ENCODE measurements around the gene CRKL. TPM values are rescaled to one million over a fixed set of nuclear protein-coding genes. Genes with fewer than 3 reads are reported as not detected.
A peak's percentile ranks its signal among the peaks of the same experiment; 100 is the strongest.
"Not testable (repeated sequence)": the region's sequence is repeated elsewhere in the genome, so short reads cannot be mapped to it uniquely, and the experiment has no call there.

The CRKL gene
- total and polyA plus RNA-seq, 4 donors, result 55.2 to 88.0 (median 64.6) TPM

DNA sequence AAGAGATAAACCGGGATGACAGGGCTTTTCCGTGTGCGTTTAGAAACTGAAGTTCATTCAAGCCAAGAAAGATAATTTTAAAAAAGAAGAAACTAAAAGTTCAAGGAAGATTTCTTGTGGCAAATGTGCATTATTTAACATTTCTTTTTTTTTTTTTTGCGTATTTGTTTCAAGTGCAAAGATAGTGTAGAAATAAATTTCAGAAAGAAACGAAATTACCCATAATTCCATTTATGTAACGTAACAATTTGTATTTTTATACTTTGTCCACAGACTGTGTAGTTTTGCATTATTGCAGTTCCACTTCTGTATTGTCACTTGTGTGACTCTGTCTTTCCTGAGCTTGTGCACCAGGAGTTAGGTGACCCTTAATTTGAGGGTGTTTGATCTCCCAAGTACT is 34.4 kb upstream of the CRKL start:
- WGBS (ENCODE audit: insufficient coverage), result 86% methylated on average over 1 of the region's 6 CpGs
- Histone ChIP-seq H3K4me3 (ENCODE audit: low read depth, low read length) (no peak overlapping the region), H3K36me3 (ENCODE audit: control insufficient read depth, insufficient read depth, low read length) (peaks cover 68% of the 10 kb centered on the region), H3K4me1 (ENCODE audit: control insufficient read depth, insufficient read depth, low read length) (no peaks in the 10 kb centered on the region), H3K27ac (ENCODE audit: low read depth, low read length) (no peak overlapping the region), H3K27me3 (ENCODE audit: control insufficient read depth, insufficient read depth, low read length) (no peaks in the 10 kb centered on the region), H3K9me3 (ENCODE audit: control insufficient read depth, insufficient read depth, low read length) (no peaks in the 10 kb centered on the region)
- no peak for DNase-seq (ENCODE audit: low read depth in 4 of 6, low spot score in 6 of 6)

DNA sequence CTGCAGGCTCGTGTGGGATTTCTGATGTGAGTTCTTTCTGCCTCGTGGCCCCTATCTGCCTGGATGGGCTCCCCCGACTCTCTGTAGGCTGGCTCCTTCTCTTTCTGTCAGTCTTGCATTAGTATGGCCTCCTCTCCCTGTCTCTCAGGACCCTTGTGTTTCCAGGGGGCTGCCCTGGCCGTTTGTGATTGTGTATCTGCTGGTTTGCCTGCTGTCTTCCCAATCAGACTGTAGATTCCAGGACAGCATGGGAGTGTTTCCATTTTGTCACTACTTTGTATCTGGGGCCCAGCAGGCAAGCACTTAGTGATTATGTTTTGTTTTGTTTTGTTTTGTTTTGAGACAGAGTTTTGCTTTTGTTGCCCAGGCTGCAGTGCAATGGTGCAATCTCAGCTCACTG is 32.8 kb upstream of the CRKL start:
- Histone ChIP-seq H3K27ac (ENCODE audit: low read depth, low read length) (no peak overlapping the region), H3K4me1 (ENCODE audit: control insufficient read depth, insufficient read depth, low read length) (no peaks in the 10 kb centered on the region), H3K9me3 (ENCODE audit: control insufficient read depth, insufficient read depth, low read length) (no peaks in the 10 kb centered on the region), H3K36me3 (ENCODE audit: control insufficient read depth, insufficient read depth, low read length) (peaks cover 68% of the 10 kb centered on the region), H3K27me3 (ENCODE audit: control insufficient read depth, insufficient read depth, low read length) (no peaks in the 10 kb centered on the region), H3K4me3 (ENCODE audit: low read depth, low read length) (no peak overlapping the region)
- 92% methylated on average over 3 of the region's 4 CpGs for WGBS (ENCODE audit: insufficient coverage)
- no peak for DNase-seq (ENCODE audit: low read depth in 4 of 6, low spot score in 6 of 6)

DNA sequence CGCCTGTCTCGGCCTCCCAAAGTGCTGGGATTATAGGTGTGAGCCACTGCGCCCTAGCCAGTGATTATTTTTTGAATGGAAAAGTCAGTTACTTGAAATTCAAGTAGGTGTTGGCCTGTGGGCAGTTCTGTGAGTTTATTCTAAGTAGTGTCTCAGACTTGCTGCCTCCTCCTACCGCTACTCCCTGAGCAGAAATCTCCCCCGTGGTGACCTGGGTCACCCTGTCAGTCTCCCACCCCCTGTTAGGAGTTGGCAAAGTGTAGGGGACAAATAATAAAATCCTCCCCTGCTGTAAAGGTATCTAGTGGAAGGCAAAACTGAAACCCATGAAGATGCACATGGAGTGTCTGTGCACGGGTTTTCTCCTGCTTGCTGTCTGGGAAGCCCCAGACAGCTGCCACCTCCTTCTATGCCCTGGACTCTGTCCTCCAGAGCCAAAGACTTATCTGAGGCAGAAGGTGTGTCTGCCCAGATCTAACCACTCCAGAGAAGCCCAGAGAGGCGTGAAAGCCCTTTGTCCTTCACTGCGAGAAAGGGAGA is 32.1 kb upstream of the CRKL start:
- Histone ChIP-seq H3K27ac (ENCODE audit: low read depth, low read length) (no peak overlapping the region), H3K36me3 (ENCODE audit: control insufficient read depth, insufficient read depth, low read length) (peaks cover 71% of the 10 kb centered on the region), H3K27me3 (ENCODE audit: control insufficient read depth, insufficient read depth, low read length) (no peaks in the 10 kb centered on the region), H3K4me1 (ENCODE audit: control insufficient read depth, insufficient read depth, low read length) (no peaks in the 10 kb centered on the region), H3K9me3 (ENCODE audit: control insufficient read depth, insufficient read depth, low read length) (no peaks in the 10 kb centered on the region), H3K4me3 (ENCODE audit: low read depth, low read length) (no peak overlapping the region)
- no peak for DNase-seq (ENCODE audit: low read depth in 4 of 6, low spot score in 6 of 6)
- WGBS (ENCODE audit: insufficient coverage), result 75% methylated on average over 4 of the region's 8 CpGs

DNA sequence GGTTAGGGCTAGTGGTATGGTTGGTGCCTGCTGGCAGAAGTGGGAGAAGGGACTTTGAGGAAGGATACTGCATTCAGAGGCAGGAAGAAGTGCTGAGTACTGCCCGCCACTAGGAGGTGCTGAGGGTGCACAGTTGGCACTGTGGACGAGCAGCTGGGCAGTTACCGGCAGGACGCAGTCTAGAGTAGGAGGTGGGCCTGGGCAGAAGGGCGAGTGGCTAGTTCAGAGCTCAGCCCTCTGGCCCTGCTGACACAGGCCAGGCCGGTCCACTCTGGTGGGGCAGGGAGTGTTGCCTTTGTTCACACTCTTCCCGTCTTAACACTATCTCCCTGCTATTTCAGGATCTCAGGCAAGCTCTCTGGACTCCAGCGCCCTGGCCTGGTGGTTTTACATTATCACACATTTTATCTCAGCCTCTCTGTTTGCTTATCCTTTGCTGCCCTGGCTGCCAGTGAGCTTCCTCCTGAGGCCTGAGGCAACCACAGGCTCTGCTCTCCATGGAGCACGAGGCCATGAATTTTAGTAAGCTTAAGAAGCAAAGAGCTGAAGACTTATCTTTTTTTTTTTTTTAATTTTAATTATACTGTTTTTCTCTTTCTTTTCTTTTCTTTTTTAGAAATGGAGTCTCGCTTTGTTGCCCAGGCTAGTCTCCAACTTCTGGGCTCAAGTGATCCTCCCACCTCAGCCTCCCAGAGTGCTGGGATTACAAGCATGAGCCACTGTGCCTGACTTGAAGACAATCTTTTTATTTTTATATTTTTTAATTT is 31.5 kb upstream of the CRKL start:
- Histone ChIP-seq H3K4me1 (ENCODE audit: control insufficient read depth, insufficient read depth, low read length) (no peaks in the 10 kb centered on the region), H3K27me3 (ENCODE audit: control insufficient read depth, insufficient read depth, low read length) (no peaks in the 10 kb centered on the region), H3K9me3 (ENCODE audit: control insufficient read depth, insufficient read depth, low read length) (no peaks in the 10 kb centered on the region), H3K27ac (ENCODE audit: low read depth, low read length) (no peak overlapping the region), H3K36me3 (ENCODE audit: control insufficient read depth, insufficient read depth, low read length) (peaks cover 71% of the 10 kb centered on the region), H3K4me3 (ENCODE audit: low read depth, low read length) (no peak overlapping the region)
- peak in 4 of 6 donors; percentile 15 to 69 (median 36) for DNase-seq (ENCODE audit: low read depth in 4 of 6, low spot score in 6 of 6)
- WGBS (ENCODE audit: insufficient coverage), result 14% methylated on average over 4 of the region's 10 CpGs

DNA sequence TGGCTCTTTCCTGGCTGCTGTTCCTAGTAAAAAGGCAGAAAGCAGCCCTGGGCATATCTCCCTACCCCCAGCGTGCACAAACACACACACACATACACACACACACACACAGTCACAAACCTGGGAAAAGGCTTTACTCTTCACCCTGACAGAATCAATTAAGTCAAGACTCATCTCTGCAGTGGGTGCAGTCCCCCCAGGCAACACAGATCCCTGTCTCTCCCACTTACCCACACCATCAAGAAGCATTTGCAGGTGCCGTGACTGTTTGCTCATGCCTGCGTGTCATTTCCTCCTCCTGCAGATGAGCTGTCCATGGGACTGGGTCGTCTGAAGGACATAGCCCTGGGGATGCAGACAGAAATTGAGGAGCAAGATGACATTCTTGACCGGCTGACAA is 29.8 kb upstream of the CRKL start:
- Histone ChIP-seq H3K4me1 (ENCODE audit: control insufficient read depth, insufficient read depth, low read length) (no peaks in the 10 kb centered on the region), H3K4me3 (ENCODE audit: low read depth, low read length) (no peak overlapping the region), H3K36me3 (ENCODE audit: control insufficient read depth, insufficient read depth, low read length) (peaks cover 57% of the 10 kb centered on the region), H3K9me3 (ENCODE audit: control insufficient read depth, insufficient read depth, low read length) (no peaks in the 10 kb centered on the region), H3K27ac (ENCODE audit: low read depth, low read length) (no peak overlapping the region), H3K27me3 (ENCODE audit: control insufficient read depth, insufficient read depth, low read length) (no peaks in the 10 kb centered on the region)
- DNase-seq (ENCODE audit: low read depth in 4 of 6, low spot score in 6 of 6), result no peak
- WGBS (ENCODE audit: insufficient coverage), result 88% methylated on average over 5 of the region's 5 CpGs

DNA sequence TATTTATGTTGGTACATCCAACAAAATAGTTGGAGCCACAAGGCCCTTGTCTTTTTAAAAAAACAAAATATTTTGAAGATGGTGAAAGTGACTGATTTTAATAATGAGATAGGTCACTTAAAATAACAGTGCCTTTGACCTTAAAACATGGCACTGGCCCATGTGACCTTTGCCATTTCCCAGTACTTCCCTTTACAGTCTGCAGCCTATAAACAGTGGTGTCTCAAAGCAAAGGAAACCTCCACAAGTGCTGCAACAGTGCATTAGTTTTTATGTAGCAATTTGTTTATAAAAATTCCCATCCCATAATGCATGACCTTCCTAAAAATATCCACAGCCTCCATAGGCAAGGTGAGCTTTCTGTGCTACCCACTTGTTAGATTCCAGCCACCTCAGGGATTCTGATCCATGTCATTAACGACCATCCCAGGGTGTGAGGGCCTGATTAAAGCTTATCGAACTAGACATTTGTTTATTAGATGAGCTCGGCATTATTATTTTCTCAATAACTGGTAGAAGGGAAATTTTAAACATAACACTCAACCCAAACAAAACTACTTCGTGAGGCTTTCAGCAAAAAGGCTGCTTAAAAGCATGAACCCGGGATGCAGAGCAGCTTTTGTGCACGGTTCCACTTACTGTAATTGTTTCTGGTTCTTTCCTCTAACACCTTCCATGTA is 28.0 kb upstream of the CRKL start:
- H3K27ac ChIP-seq (ENCODE audit: low read depth, low read length), result no peak overlapping the region
- H3K9me3 ChIP-seq (ENCODE audit: control insufficient read depth, insufficient read depth, low read length), result no peaks in the 10 kb centered on the region
- WGBS (ENCODE audit: insufficient coverage), result 93% methylated on average over 3 of the region's 6 CpGs
- H3K36me3 ChIP-seq (ENCODE audit: control insufficient read depth, insufficient read depth, low read length), result peaks cover 44% of the 10 kb centered on the region
- no peaks in the 10 kb centered on the region for H3K27me3 ChIP-seq (ENCODE audit: control insufficient read depth, insufficient read depth, low read length)
- DNase-seq (ENCODE audit: low read depth in 4 of 6, low spot score in 6 of 6), result no peak
- H3K4me3 ChIP-seq (ENCODE audit: low read depth, low read length), result no peak overlapping the region
- no peaks in the 10 kb centered on the region for H3K4me1 ChIP-seq (ENCODE audit: control insufficient read depth, insufficient read depth, low read length)

DNA sequence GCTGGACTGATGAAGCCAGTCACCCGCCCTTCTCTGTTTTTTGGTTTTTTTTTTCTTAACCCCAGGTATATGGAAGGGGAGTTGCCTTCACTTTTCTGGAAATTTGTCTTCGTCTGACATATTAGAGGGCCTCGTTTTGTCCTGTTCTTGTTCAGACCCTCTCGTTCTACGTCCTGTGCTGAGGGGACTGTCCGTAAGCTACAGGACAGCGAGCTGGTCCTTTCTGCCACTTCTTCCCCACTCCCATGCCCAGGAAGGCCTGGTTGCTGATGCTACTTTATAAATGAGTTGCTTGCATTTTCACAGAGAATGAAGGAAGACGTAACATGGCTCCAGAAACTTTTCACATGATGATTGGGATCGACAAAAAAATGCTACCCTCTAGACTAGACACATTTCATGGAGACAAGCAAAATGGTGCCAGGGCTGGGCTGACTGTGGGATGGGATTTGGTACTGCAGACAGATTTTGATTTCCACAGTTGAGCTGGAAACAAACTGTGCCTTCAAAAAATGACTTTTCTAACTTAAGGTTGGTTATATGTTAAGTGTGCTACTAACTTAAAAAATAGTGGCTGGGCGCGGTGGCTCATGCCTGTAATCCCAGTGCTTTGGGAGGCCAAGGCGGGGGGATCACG is 27.2 kb upstream of the CRKL start:
- 83% methylated on average over 2 of the region's 13 CpGs for WGBS (ENCODE audit: insufficient coverage)
- no peaks in the 10 kb centered on the region for H3K4me1 ChIP-seq (ENCODE audit: control insufficient read depth, insufficient read depth, low read length)
- H3K27me3 ChIP-seq (ENCODE audit: control insufficient read depth, insufficient read depth, low read length), result no peaks in the 10 kb centered on the region
- peaks cover 35% of the 10 kb centered on the region for H3K36me3 ChIP-seq (ENCODE audit: control insufficient read depth, insufficient read depth, low read length)
- H3K9me3 ChIP-seq (ENCODE audit: control insufficient read depth, insufficient read depth, low read length), result no peaks in the 10 kb centered on the region
- no peak overlapping the region for H3K4me3 ChIP-seq (ENCODE audit: low read depth, low read length)
- peak in 1 of 6 donors; percentile 18 for DNase-seq (ENCODE audit: low read depth in 4 of 6, low spot score in 6 of 6)
- H3K27ac ChIP-seq (ENCODE audit: low read depth, low read length), result no peak overlapping the region

DNA sequence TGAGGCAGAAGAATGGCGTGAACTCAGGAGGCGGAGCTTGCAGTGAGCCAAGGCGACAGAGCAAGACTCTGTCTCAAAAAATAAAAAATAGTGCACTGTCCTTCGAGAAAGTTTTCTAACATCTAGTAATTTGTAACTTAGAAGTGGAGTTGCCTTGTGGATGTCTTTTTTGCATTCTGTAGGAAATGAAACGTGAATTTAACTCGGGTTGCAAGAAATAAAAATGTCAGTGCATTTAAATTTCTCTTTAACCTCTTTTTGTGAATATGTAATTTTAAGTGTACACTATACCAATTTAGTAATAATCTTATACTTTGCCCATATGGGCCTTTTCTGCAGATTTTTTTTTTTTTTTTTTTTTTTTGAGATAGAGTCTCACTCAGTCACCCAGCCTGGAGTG is 26.2 kb upstream of the CRKL start:
- 90% methylated on average over 3 of the region's 6 CpGs for WGBS (ENCODE audit: insufficient coverage)
- no peaks in the 10 kb centered on the region for H3K4me1 ChIP-seq (ENCODE audit: control insufficient read depth, insufficient read depth, low read length)
- DNase-seq (ENCODE audit: low read depth in 4 of 6, low spot score in 6 of 6), result no peak
- H3K27me3 ChIP-seq (ENCODE audit: control insufficient read depth, insufficient read depth, low read length), result no peaks in the 10 kb centered on the region
- H3K9me3 ChIP-seq (ENCODE audit: control insufficient read depth, insufficient read depth, low read length), result no peaks in the 10 kb centered on the region
- H3K27ac ChIP-seq (ENCODE audit: low read depth, low read length), result no peak overlapping the region
- peaks cover 26% of the 10 kb centered on the region for H3K36me3 ChIP-seq (ENCODE audit: control insufficient read depth, insufficient read depth, low read length)
- no peak overlapping the region for H3K4me3 ChIP-seq (ENCODE audit: low read depth, low read length)

DNA sequence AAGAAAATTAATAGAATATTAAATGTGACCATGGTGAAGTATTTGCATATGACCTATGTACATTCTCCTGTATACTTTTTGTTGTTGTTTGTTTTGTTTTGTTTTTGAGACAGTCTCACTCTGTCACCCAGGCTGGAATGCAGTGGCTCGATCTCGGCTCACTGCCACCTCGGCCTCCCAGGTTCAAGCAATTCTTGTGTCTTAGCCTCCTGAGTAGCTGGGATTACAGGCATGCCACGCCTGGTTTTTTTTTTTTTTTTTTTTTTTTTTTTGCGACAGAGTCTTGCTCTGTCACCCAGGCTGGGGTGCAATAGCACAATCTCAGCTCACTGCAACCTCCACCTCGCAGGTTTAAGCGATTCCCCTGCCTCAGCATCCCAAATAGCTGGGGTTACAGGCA is 19.5 kb upstream of the CRKL start:
- not testable (repeated sequence) for H3K27ac ChIP-seq (ENCODE audit: low read depth, low read length); H3K36me3 ChIP-seq (ENCODE audit: control insufficient read depth, insufficient read depth, low read length); H3K4me3 ChIP-seq (ENCODE audit: low read depth, low read length); H3K9me3 ChIP-seq (ENCODE audit: control insufficient read depth, insufficient read depth, low read length); H3K27me3 ChIP-seq (ENCODE audit: control insufficient read depth, insufficient read depth, low read length); DNase-seq (ENCODE audit: low read depth in 4 of 6, low spot score in 6 of 6); H3K4me1 ChIP-seq (ENCODE audit: control insufficient read depth, insufficient read depth, low read length)
- WGBS (ENCODE audit: insufficient coverage), result 100% methylated on average over 6 of the region's 7 CpGs
